ENCODE results near the gene PRKCE. TPM values are rescaled to one million over a fixed set of nuclear protein-coding genes. Genes with fewer than 3 reads are reported as not detected.

PRKCE gene
- polyA plus RNA-seq, 1 of the 3 experiments (the other 2 are of a cell fraction) = 16.3 TPM

DNA sequence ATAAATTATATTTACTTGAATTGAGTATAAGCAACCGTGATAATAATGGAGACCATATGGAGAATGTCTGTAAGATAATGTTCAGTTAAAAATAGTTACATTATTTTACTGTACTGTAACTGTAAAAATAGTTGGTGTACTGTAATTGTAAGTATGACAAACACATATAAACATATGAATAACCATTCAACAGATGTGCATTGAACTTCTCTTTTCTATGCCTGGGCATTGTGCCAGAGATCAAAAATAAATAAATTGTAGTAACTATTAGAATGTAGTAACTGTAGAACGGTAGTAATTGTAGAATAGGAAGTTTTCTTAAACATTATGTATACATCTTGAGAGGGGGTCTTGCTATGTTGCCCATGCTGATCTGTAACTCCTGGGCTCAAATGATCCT lies 358.3 kb downstream of the PRKCE start:
- Histone ChIP-seq H3K9ac (no peak overlapping the region), H3K79me2 (ENCODE audit: insufficient read depth) (no peaks in the 10 kb centered on the region), H3K9me3 (no peaks in the 10 kb centered on the region), H3K9me2 (no peaks in the 10 kb centered on the region), H2AFZ (ENCODE audit: low read depth) (no peak overlapping the region), H3K4me3 (ENCODE audit: low read depth in 2 of 2, low read length in 1 of 2) (no peak overlapping the region), H4K20me1 (ENCODE audit: insufficient read depth) (no peaks in the 10 kb centered on the region), H3K4me2 (no peak overlapping the region), H3K27me3 (ENCODE audit: insufficient read depth) (no peaks in the 10 kb centered on the region), H3K36me3 (replicated peaks in 1 of 2; ENCODE audit: control insufficient read depth in 1 of 2, insufficient read depth in 2 of 2, low read length in 1 of 2) (peaks cover 12 to 32% of the 10 kb centered on the region in 2 experiments), H3K4me1 (ENCODE audit: control insufficient read depth in 1 of 2, insufficient read depth in 2 of 2, low read depth in 1 of 2, low read length in 1 of 2) (peaks cover 1 to 19% of the 10 kb centered on the region in 2 experiments; a peak in 2 of 4 replicates), H3F3A (replicated peaks; ENCODE audit: insufficient read depth) (peaks cover 6% of the 10 kb centered on the region), H3K27ac (ENCODE audit: low read depth in 2 of 2, low read length in 1 of 2) (no peak overlapping the region)
- 63% methylated on average over 2 of the region's 2 CpGs for WGBS (ENCODE audit: low lambda C conversion rate)
- no peak for DNase-seq
- ChIA-PET POLR2A (no interaction called here), CTCF (interaction anchor here (0.8 to 2.3 kb wide), 18 partner anchors 8 to 641 kb away, joined by 3 to 26 read pairs (median 12); no protein-coding TSS in a partner anchor)
- TF ChIP-seq YY1 (IDR thresholded peaks at IDR 0.05; ENCODE audit: low read depth) (no peak), FOXJ3 (CRISPR knock-in tag; IDR thresholded peaks at IDR 0.05) (no peak), RFX5 (IDR thresholded peaks at IDR 0.05; ENCODE audit: low read length) (no peak), SIN3A (IDR thresholded peaks at IDR 0.05; ENCODE audit: borderline replicate concordance, low read depth, low read length) (no peak), EP300 (IDR thresholded peaks at IDR 0.05; ENCODE audit: borderline replicate concordance in 1 of 2, low read depth in 1 of 2, low read length in 1 of 2) (no peak), POLR2AphosphoS5 (IDR thresholded peaks at IDR 0.05; ENCODE audit: low read depth, low read length) (no peak), RAD21 (IDR thresholded peaks at IDR 0.05; ENCODE audit: low read length) (no peak), TAF1 (IDR thresholded peaks at IDR 0.05; ENCODE audit: borderline replicate concordance, low read depth, low read length) (no peak), MEF2A (IDR thresholded peaks at IDR 0.05; ENCODE audit: borderline replicate concordance, low read depth) (no peak), SMC3 (IDR thresholded peaks at IDR 0.05; ENCODE audit: low read depth, low read length) (no peak), CTCF (IDR thresholded peaks at IDR 0.05) (no peak), TCF12 (IDR thresholded peaks at IDR 0.05) (no peak)
- TF ChIP-seq, protein P1, sequence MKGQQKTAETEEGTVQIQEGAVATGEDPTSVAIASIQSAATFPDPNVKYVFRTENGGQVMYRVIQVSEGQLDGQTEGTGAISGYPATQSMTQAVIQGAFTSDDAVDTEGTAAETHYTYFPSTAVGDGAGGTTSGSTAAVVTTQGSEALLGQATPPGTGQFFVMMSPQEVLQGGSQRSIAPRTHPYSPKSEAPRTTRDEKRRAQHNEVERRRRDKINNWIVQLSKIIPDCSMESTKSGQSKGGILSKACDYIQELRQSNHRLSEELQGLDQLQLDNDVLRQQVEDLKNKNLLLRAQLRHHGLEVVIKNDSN (IDR thresholded peaks at IDR 0.05; ENCODE audit: borderline replicate concordance, low read depth) = no peak

- Histone ChIP-seq H3F3A (replicated peaks; ENCODE audit: insufficient read depth) (peaks cover 6% of the 10 kb centered on the region), H2AFZ (ENCODE audit: low read depth) (no peak overlapping the region), H3K27me3 (ENCODE audit: insufficient read depth) (no peaks in the 10 kb centered on the region), H3K9me3 (no peaks in the 10 kb centered on the region), H4K20me1 (ENCODE audit: insufficient read depth) (no peaks in the 10 kb centered on the region), H3K9ac (no peak overlapping the region), H3K9me2 (no peaks in the 10 kb centered on the region), H3K4me3 (ENCODE audit: low read depth in 2 of 2, low read length in 1 of 2) (no peak overlapping the region), H3K4me2 (no peak overlapping the region), H3K27ac (ENCODE audit: low read depth in 2 of 2, low read length in 1 of 2) (peak overlapping the region in 1 of 2 experiments; percentile 28; a peak in 2 of 4 replicates), H3K4me1 (ENCODE audit: control insufficient read depth in 1 of 2, insufficient read depth in 2 of 2, low read depth in 1 of 2, low read length in 1 of 2) (peaks cover 7 to 21% of the 10 kb centered on the region in 2 experiments; a peak in 3 of 4 replicates), H3K79me2 (ENCODE audit: insufficient read depth) (no peaks in the 10 kb centered on the region), H3K36me3 (replicated peaks in 1 of 2; ENCODE audit: control insufficient read depth in 1 of 2, insufficient read depth in 2 of 2, low read length in 1 of 2) (peaks cover 12 to 26% of the 10 kb centered on the region in 2 experiments)
- 92% methylated on average over 5 of the region's 5 CpGs for WGBS (ENCODE audit: low lambda C conversion rate)
- ChIA-PET POLR2A (no interaction called here), CTCF (interaction anchor here (0.6 to 2.3 kb wide), 48 partner anchors 9 to 641 kb away, joined by 3 to 26 read pairs (median 5); partner anchors contain the start of gene EPAS1)
- DNase-seq = no peak
- TF ChIP-seq CHD2 (IDR thresholded peaks at IDR 0.05; ENCODE audit: low read length, partially characterized antibody) = no peak
- TF ChIP-seq, protein P2, sequence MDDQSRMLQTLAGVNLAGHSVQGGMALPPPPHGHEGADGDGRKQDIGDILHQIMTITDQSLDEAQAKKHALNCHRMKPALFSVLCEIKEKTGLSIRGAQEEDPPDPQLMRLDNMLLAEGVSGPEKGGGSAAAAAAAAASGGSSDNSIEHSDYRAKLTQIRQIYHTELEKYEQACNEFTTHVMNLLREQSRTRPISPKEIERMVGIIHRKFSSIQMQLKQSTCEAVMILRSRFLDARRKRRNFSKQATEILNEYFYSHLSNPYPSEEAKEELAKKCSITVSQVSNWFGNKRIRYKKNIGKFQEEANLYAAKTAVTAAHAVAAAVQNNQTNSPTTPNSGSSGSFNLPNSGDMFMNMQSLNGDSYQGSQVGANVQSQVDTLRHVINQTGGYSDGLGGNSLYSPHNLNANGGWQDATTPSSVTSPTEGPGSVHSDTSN (IDR thresholded peaks at IDR 0.05) = no peak
- TF ChIP-seq YY1 (IDR thresholded peaks at IDR 0.05; ENCODE audit: low read depth) = no peak
- TF ChIP-seq, protein P1 (IDR thresholded peaks at IDR 0.05; ENCODE audit: borderline replicate concordance, low read depth) = no peak
- TF ChIP-seq GATA2 (CRISPR knock-in tag; IDR thresholded peaks at IDR 0.05) = no peak
- TF ChIP-seq SMC3 (IDR thresholded peaks at IDR 0.05; ENCODE audit: low read depth, low read length) = no peak
- TF ChIP-seq, protein P3, sequence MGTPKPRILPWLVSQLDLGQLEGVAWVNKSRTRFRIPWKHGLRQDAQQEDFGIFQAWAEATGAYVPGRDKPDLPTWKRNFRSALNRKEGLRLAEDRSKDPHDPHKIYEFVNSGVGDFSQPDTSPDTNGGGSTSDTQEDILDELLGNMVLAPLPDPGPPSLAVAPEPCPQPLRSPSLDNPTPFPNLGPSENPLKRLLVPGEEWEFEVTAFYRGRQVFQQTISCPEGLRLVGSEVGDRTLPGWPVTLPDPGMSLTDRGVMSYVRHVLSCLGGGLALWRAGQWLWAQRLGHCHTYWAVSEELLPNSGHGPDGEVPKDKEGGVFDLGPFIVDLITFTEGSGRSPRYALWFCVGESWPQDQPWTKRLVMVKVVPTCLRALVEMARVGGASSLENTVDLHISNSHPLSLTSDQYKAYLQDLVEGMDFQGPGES (IDR thresholded peaks at IDR 0.05; ENCODE audit: low read depth, low read length) = no peak
- no peak for TF ChIP-seq TAF1 (IDR thresholded peaks at IDR 0.05; ENCODE audit: borderline replicate concordance, low read depth, low read length)
- TF ChIP-seq NRF1 (IDR thresholded peaks at IDR 0.05; ENCODE audit: low read depth, low read length) = no peak
- no peak for TF ChIP-seq GABPA (IDR thresholded peaks at IDR 0.05; ENCODE audit: low read depth)
These were observed 358.9 kb downstream of the PRKCE start for GRCh38 chr2:46010223-46010924.

Measured in SK-N-SH (cell line).